ENCODE data around the gene ASIC1.

ASIC1 gene

DNA sequence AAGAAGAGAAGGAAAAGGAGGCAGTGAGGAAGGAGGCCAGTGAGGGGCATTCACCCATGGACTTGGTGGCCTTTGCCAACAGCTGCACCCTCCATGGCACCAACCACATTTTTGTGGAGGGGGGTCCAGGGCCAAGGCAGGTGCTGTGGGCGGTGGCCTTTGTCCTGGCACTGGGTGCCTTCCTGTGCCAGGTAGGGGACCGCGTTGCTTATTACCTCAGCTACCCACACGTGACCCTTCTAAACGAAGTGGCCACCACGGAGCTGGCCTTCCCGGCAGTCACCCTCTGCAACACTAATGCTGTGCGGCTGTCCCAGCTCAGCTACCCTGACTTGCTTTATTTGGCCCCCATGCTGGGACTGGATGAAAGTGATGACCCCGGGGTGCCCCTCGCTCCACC is 16.3 kb downstream of the ASIC1 start:
- Histone ChIP-seq H3F3A (ENCODE audit: low read depth) (no peaks in the 10 kb centered on the region), H3K4me3 (ENCODE audit: low read length, poor library complexity, severe bottlenecking) (no peak overlapping the region), H3K27me3 (ENCODE audit: insufficient read depth, low read length, poor library complexity, severe bottlenecking) (no peaks in the 10 kb centered on the region), H3K36me3 (ENCODE audit: insufficient read depth, low read length) (no peaks in the 10 kb centered on the region), H2AFZ (ENCODE audit: low read length) (no peak overlapping the region), H3K4me1 (ENCODE audit: insufficient read depth, low read length, poor library complexity, severe bottlenecking) (peaks cover 5% of the 10 kb centered on the region), H3K9me2 (replicated peaks; ENCODE audit: low read depth, low read length) (no peaks in the 10 kb centered on the region), H3K79me2 (ENCODE audit: insufficient read depth, low read length) (no peaks in the 10 kb centered on the region), H3K9ac (ENCODE audit: low read depth, low read length, poor library complexity, severe bottlenecking) (no peak overlapping the region), H3K9me3 (ENCODE audit: insufficient read depth, low read depth, low read length) (no peaks in the 10 kb centered on the region), H4K20me1 (ENCODE audit: insufficient read depth, low read length, poor library complexity, severe bottlenecking) (no peaks in the 10 kb centered on the region), H3K4me2 (ENCODE audit: low read depth, low read length, poor library complexity, severe bottlenecking) (no peak overlapping the region)
- TF ChIP-seq EZH2phosphoT487 (IDR thresholded peaks at IDR 0.05; ENCODE audit: borderline replicate concordance): no peak
- TF ChIP-seq, protein P1, sequence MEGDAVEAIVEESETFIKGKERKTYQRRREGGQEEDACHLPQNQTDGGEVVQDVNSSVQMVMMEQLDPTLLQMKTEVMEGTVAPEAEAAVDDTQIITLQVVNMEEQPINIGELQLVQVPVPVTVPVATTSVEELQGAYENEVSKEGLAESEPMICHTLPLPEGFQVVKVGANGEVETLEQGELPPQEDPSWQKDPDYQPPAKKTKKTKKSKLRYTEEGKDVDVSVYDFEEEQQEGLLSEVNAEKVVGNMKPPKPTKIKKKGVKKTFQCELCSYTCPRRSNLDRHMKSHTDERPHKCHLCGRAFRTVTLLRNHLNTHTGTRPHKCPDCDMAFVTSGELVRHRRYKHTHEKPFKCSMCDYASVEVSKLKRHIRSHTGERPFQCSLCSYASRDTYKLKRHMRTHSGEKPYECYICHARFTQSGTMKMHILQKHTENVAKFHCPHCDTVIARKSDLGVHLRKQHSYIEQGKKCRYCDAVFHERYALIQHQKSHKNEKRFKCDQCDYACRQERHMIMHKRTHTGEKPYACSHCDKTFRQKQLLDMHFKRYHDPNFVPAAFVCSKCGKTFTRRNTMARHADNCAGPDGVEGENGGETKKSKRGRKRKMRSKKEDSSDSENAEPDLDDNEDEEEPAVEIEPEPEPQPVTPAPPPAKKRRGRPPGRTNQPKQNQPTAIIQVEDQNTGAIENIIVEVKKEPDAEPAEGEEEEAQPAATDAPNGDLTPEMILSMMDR (conservative IDR thresholded peaks at IDR 0.05; ENCODE audit: low read length): no peak

GRCh38 chr12:50074936-50075807 is 17.8 kb downstream of the ASIC1 start:
- no peaks in the 10 kb centered on the region for H3K27me3 ChIP-seq (ENCODE audit: insufficient read depth, low read length, poor library complexity, severe bottlenecking)
- H3K4me1 ChIP-seq (ENCODE audit: insufficient read depth, low read length, poor library complexity, severe bottlenecking): peaks cover 5% of the 10 kb centered on the region
- H3K4me2 ChIP-seq (ENCODE audit: low read depth, low read length, poor library complexity, severe bottlenecking): no peak overlapping the region
- H3K4me3 ChIP-seq (ENCODE audit: low read length, poor library complexity, severe bottlenecking): no peak overlapping the region
- TF ChIP-seq, protein P1 (conservative IDR thresholded peaks at IDR 0.05; ENCODE audit: low read length): peak; percentile 86
- no peak for TF ChIP-seq EZH2phosphoT487 (IDR thresholded peaks at IDR 0.05; ENCODE audit: borderline replicate concordance)
- H3K79me2 ChIP-seq (ENCODE audit: insufficient read depth, low read length): no peaks in the 10 kb centered on the region
- no peaks in the 10 kb centered on the region for H3F3A ChIP-seq (ENCODE audit: low read depth)
- H4K20me1 ChIP-seq (ENCODE audit: insufficient read depth, low read length, poor library complexity, severe bottlenecking): no peaks in the 10 kb centered on the region
- H3K9me2 ChIP-seq (replicated peaks; ENCODE audit: low read depth, low read length): no peaks in the 10 kb centered on the region
- H3K9me3 ChIP-seq (ENCODE audit: insufficient read depth, low read depth, low read length): no peaks in the 10 kb centered on the region
- no peak overlapping the region for H2AFZ ChIP-seq (ENCODE audit: low read length)
- no peak overlapping the region for H3K9ac ChIP-seq (ENCODE audit: low read depth, low read length, poor library complexity, severe bottlenecking)
- H3K36me3 ChIP-seq (ENCODE audit: insufficient read depth, low read length): no peaks in the 10 kb centered on the region

DNA sequence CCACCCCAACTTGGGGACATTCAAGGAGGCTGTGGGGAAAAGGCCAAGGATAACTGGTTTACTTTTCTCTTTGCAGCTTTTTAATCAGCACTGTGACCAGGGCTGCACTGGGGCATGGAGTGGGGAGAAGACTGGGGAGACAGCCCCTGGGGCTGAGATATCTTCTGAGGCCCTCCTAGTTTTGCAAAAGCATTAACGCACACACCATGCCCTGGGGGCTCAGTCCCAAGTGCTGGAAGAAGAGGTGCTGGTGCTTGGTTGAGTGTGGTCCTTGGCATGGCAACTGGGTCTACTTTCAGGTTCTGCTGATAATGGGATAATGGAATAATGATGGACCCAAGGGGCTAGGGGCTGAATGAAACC is 18.4 kb downstream of the ASIC1 start:
- TF ChIP-seq EZH2phosphoT487 (IDR thresholded peaks at IDR 0.05; ENCODE audit: borderline replicate concordance): no peak
- TF ChIP-seq, protein P1 (conservative IDR thresholded peaks at IDR 0.05; ENCODE audit: low read length): no peak
- Histone ChIP-seq H4K20me1 (ENCODE audit: insufficient read depth, low read length, poor library complexity, severe bottlenecking) (no peaks in the 10 kb centered on the region), H2AFZ (ENCODE audit: low read length) (no peak overlapping the region), H3F3A (ENCODE audit: low read depth) (no peaks in the 10 kb centered on the region), H3K9me2 (replicated peaks; ENCODE audit: low read depth, low read length) (no peaks in the 10 kb centered on the region), H3K4me1 (ENCODE audit: insufficient read depth, low read length, poor library complexity, severe bottlenecking) (peaks cover 2% of the 10 kb centered on the region), H3K9ac (ENCODE audit: low read depth, low read length, poor library complexity, severe bottlenecking) (no peak overlapping the region), H3K79me2 (ENCODE audit: insufficient read depth, low read length) (no peaks in the 10 kb centered on the region), H3K27me3 (ENCODE audit: insufficient read depth, low read length, poor library complexity, severe bottlenecking) (no peaks in the 10 kb centered on the region), H3K4me2 (ENCODE audit: low read depth, low read length, poor library complexity, severe bottlenecking) (no peak overlapping the region), H3K36me3 (ENCODE audit: insufficient read depth, low read length) (no peaks in the 10 kb centered on the region), H3K4me3 (ENCODE audit: low read length, poor library complexity, severe bottlenecking) (no peak overlapping the region), H3K9me3 (ENCODE audit: insufficient read depth, low read depth, low read length) (no peaks in the 10 kb centered on the region)
